Measurements from ENCODE around the gene MINDY4.
A peak's percentile ranks its signal among the peaks of the same experiment; 100 is the strongest.

The MINDY4 gene

GRCh38 chr7:30926313-30926712 lies 155.1 kb downstream of the MINDY4 start:
- no peak for DNase-seq

DNA sequence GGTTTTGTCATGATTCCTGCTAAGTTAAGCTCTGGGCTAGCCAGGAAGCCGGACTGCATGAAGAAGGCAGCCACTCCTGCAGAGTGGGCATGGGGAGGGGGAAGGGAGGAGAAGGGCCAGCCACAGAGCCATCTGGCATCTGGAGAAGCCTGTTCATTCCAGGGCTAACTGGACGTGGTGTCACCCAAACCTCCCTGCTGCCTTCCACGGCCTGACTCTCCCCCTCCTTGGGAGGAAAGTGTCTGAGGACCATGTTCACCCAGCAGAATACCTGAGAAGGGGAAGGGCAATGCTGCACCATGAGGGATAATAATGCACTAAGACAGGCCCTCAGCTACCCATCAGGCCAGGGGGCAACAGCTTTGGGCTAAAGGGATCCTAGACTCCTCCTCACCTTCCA lies 155.8 kb downstream of the MINDY4 start:
- no peak for DNase-seq

DNA sequence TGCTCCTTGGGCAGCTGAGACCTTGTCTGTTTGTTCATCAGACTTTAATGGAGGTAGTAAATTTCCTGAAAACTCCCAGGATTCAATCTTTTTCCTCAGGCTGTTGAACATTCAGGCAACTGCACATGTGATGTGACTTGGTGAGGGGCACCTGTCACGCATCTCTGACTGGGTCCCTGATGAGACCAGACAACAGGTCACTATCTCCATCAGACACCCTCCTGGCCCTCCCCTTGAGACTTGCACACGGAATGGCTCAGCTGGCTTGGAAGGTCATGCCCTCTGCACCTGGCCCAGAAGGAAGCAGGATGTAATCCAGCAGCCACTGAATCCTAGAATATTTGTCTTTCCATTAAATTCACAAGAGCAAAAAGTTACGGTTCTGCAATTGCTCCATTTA lies 156.3 kb downstream of the MINDY4 start:
- DNase-seq: no peak

DNA sequence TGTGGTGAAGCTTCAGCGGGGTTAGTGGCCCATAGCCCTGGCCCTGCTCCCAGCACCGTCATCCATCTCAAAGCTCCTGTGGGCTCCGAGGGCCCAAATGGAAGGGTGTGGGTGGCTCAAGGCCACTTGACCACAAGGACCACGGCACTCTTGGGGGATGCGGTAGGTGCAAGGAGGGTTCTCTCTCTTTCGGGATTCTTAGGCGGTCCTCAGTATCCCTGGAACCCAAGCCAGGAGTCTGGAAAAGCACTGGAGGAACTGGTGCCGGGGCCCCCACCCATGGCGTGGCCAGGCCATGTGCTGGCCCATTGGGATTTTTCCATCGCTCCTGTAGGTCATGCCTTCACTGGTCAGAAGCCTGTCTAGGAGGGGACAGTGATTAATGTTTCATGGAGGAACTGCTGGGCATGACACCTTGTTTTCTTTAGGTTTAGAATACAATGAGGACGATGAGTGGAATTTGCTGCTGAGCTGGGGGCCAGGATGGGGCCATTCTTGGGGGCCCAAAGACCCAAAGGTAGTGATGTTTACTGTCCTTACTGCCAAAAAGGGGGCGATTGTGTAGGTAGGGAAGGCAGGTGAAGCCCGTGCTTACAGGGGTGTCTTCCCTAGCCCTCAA lies 157.1 kb downstream of the MINDY4 start:
- no peak for DNase-seq

DNA sequence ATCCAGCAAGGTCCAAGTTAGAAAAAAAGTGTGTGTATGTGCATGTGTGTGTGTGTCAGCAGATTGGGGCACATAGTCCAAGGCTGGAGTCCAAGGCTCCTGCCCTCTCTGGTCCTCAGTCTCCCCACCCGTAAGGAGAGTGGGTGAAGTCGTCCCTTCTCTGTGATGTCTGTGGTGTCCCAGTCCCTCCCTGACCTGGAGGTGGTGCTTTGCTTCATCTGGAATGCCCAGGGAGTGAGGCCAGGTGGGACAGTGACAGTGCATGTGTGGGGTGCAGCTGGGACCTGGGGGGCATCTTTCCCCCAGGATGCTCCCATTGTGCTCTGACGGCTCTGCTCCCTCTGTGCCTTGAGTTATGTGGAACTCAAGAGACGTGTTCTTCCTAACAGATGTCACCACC lies 158.5 kb downstream of the MINDY4 start:
- no peak for DNase-seq

DNA sequence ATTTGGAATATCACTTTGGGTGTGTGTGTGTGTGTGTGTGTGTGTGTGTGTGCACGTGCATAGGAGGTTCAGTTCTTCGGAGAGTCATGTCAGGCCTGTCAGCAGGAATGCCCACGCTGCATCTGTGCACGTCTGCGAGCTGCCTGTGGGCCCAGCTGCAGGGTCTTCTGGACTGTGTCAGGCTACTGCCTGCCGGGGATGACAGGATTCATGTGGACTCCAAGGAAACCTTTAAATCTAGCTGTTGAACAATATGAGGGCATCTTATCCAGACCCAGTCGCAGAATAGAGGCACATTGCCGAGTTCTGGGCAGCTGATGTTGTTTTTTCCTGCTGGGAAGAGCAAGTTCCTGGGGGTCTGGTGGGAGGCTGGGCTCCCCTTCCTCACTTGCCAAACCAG lies 159.4 kb downstream of the MINDY4 start:
- DNase-seq: no peak

- DNase-seq: no peak
Observed at GRCh38 chr7:30931161-30931928, 160.1 kb downstream of the MINDY4 start.

GRCh38 chr7:30931929-30932540 lies 160.8 kb downstream of the MINDY4 start:
- no peak for DNase-seq

DNA sequence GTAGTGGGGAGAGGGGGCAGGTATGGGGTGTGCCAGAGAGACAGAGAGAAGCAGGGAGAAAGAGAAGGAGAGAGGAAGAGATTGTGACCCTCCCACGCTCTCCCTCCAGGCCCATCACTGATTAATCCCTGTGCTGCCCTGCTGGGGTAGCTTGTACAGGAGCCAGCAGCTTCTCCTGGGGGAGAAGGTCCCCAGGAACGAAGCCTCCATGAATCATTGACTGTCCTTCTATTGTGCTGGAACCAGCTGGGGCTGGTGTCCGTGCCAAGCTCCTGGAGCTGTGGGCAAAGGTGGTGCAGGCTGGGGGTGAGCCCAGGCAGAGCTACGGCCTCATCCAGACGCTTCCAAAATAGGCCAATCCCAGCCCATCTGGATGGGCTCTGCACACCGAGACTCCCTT lies 161.3 kb downstream of the MINDY4 start:
- DNase-seq: no peak

DNA sequence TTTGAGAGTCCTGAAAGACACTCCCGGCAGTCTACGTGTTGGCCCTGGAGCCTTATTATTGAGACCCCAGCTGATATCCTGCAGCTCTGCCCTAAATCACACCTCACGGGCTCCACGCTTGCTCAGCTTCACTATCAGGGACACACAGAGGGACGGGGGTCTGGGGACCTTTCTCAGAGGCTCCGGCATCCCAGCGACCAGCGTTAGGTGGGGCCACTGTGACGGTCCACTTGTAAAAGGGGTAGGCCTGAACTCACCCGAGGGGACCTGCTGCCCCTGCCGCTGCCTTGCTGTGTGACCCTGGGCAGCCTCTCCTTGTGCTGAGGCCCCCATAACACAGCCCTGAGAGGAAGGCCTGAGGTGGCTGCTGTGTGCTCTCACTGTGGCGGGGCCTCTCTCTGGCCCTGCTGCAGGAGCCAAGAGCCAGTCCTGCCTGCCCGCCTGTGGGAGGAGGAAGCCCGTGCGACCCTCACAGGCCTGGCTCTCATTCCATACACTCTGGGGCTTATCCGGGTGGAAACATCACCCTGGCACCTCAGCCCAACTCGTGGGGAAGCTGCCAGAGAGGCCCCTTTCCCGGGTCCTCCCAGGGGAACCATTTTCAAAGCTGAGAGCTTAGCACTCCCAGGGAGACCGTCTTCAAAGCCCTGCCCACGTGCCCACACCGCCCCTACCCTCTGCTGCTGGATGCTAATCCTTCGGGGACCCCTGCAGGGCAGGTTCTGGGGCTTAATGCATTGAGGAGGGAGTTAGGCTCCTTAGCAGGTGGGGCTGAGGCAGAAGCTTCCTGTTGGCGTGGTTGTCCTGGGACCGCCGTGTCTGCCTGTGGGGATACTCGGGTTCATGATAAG lies 162.1 kb downstream of the MINDY4 start:
- no peak for DNase-seq

DNA sequence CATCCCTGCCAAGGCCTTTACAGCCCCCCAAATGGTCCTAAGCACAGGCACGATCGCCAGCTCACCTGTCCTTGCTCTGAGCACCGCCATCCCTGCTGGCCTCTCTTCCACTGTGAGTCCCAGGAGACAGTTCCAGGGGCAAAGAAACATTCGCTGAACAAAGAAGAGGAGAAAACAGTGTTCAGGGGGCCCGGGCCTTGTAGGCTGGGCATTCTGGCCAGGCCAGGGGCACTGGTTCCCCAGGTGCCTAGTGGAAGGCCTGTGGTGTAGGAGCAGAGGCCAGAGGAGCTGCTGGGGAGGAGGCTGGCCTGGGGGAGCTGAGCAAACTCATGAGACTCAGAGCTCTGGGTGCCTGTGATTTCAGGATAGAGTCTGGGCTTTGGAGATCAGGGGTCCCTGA lies 163.0 kb downstream of the MINDY4 start:
- DNase-seq: no peak

DNA sequence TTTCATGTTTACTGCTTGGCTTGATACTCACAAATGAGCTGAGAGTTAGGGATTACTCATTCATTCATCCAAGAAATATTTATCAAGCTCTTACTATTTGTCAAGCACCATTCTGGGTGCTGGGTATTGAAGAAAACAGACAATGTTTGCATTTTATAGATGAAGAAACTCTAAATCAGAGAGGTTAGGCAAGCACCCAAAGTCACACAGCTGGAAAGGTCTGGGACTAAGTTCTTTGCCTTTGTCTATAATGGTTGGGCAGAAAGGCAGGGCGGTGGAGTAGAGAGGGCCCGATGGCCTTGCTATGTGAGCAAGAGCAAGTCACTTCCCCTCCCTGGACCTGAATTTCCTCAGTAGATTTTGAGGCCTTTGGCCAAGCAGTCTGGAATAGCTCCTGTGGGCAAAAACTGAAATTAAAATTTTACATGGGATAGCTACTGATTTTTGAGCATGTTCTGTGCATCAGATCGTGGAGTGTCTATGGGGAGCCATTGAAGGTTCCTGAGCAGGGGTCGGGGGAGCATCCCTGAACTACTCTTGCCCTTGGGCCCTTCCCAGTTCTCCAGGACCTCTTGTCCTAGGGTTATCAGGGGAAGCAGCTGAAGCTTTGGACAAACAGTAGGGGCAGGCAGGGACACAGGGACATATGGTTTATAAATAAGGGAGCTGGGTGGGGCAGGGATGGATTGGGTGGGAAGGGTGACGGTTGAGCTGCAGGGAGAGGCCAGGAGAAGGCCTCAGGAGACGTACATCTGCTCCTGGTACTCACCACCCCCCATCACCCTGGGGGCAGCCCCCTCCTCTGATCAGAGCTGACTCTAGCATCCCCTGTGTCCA lies 163.7 kb downstream of the MINDY4 start:
- no peak for DNase-seq

DNA sequence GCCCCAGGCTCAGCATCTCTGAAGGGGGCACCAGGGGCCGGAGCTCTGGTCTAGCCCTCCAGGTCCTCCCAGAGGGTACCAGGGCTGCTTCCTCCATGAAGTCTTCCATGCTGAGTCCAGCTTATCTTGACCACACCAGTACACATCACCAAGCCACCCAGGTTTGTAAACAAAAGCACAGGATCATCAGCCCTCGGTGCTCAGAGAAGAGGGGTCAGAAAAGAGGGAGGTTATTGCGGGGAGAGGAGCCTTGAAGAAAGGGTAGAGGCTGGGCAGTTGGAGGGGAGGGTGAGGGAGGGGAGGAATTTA lies 164.3 kb downstream of the MINDY4 start:
- no peak for DNase-seq

DNA sequence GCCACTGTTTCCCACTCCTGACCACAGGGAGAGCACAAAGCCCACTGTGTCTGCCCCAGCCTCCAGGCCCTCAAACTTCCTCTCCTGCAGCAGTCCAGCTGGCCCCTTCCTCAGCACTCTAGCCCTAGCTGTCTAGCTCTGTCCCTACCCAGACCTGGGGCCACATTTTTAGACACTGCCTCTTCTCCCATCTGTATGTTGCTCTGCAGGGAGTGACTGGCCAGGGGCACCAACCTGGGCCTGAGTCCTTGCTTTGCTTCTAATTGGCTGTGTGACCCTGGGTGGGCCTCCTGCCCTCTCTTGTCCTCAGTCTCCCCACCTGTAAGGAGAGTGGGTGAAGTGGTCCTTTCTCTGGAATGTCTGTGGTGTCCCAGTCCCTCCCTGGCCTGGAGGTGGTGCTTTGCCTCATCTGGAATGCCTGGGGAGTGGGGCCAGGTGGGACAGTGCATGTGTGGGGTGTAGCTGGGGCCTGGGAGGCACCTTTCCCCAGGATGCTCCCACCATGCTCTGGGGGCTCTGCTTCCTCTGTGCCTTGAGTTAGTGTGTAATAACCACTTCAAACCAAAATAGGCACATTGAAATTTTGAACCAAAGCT lies 165.5 kb downstream of the MINDY4 start:
- DNase-seq: no peak

DNA sequence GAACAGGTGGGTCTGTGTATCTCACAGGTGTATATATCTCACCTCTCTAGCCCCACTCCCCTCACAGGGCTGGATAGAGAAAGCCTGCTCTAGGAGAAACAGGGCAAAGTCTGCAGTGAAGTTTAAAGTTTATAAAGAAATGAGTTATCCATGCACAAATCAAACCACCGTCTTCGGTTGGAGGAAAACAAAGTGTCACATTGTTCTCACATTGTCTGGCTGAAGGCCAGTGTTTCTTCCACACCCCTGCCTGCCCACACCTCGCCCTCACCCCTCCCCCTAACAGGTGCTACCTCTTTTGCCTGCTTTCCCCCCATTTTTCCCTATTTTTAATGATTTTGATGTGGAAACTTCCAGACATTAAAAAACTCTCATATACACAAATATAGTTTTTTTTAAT lies 166.2 kb downstream of the MINDY4 start:
- DNase-seq: no peak

DNA sequence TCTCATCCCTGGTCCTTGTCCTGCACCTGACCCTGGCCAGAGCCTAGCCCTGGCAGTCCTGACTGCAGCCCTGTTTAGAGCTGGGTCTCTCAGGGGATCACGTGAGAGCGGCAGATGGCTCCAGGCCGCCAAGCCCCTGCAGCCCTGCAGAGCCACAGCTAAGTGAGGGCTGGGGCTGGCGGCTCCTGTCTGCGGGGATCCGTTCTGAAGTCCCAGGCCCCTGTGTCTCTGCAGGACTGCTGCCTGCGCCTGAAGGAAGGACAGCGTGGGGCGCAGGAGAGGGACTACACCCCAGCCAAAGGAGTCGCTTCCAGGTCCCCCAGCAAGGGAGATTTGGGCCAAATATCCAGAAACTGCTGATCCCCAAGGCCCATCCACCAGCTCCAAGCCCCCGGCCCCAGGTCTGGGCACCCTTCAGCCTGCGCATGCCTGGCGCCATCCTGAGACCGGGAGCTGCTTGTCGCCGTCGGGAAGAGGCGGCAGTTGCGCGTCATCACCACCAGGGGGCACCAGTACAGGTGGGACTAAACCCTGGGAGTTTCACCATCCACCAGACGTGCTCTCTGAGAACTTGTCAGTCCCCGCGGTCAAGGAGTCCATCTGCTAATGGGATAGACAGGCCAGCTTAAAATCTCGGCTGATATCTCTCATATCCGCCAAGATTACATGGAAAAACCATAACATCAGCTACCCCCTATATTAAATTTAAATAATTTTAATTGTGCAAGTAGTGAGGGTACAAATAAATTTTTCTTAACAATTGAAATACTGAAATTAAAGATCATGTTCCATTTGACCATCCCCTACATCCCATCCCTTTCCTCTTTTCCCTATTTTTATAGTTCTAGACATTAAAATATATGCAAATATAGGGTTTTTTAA lies 167.5 kb downstream of the MINDY4 start:
- DNase-seq: peak in 40 of 56 donors; percentile 19 to 81 (median 46)

DNA sequence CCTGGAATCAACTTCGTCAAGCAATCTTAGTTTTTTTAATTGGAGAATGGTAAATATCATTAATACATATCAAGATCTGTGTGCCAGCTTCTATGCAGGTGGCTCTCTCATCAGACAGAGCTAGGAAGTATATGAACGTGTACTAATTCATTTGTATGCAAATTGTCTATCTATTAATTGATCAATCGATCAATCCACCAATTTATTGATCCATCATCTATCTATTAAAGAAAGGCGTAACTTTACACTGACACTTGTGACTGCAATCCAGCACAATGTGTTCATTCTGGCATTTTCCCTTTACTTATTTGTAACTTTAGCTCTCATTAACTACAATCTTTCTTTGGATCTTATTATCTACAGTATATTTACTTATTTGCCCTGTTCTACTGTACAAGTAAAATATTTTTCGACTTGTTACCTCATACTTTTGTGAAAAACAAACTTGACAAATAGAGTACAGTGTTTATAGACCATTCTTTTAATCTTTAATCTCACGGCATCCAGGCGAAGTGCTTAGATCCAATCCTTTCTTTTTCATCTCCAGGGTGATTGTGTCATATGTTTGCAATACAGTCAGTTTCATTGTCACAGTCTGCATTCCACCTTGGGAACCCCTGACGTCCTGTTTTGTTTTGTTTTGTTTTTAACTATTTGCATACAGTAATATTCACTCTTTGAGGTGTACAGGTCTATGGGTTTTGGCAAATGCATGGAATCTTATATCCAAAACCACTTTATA lies 170.5 kb downstream of the MINDY4 start:
- DNase-seq: no peak

All from nucleus accumbens (tissue), 56 donors.